Vagina (tissue), 2 donors: ENCODE results near the gene GAL3ST3. TPM values are rescaled to one million over a fixed set of nuclear protein-coding genes. Genes with fewer than 3 reads are reported as not detected.
A peak's percentile ranks its signal among the peaks of the same experiment; 100 is the strongest.

Experiments
- DNase-seq, 2 donors: peaks; one replicate each; pipeline ENCODE4 v3.0.0-alpha.2; 2017; ENCODE audit errors: extremely low spot score in 2 of 2
- H3K27ac ChIP-seq: fragments of 200-600 bp; sonication (generic); one replicate; pipeline ENCODE4 v1.5.1; 2019
- H3K27me3 ChIP-seq: fragments of 200-600 bp; sonication (generic); one replicate; pipeline ENCODE4 v1.5.1; 2019
- H3K36me3 ChIP-seq, 2 donors: fragments of 200-600 bp; sonication (generic); one replicate each; pipeline ENCODE4 v1.5.1; 2017 to 2019
- H3K4me1 ChIP-seq: fragments of 200-600 bp; sonication (generic); one replicate; pipeline ENCODE4 v1.5.1; 2019
- H3K4me3 ChIP-seq, 2 donors: fragments of 200-600 bp; sonication (generic); 1 replicate in 1 of 2; 2 replicates in 1 of 2; pipeline ENCODE4 v1.5.1; 2016 to 2019
- H3K9me3 ChIP-seq: fragments of 200-600 bp; sonication (generic); one replicate; pipeline ENCODE4 v1.5.1; 2019
- POLR2A ChIP-seq, 2 donors: fragments of 450-650 bp; IDR thresholded peaks; one replicate each; pipeline ENCODE4 v1.6.1; 2017; ENCODE audit warnings: antibody characterized with exemption in 2 of 2, mild to moderate bottlenecking in 2 of 2, moderate library complexity in 2 of 2
- POLR2AphosphoS5 ChIP-seq, 2 donors: sonication (generic); formaldehyde crosslinking; IDR thresholded peaks; one replicate each; pipeline ENCODE4 v1.9.0; 2017; ENCODE audit warnings: antibody characterized with exemption in 2 of 2, mild to moderate bottlenecking in 2 of 2, low read depth in 1 of 2; ENCODE audit not compliant: insufficient read depth in 1 of 2
- intact Hi-C: fragments of 100-400 bp; cut with DNase I; formaldehyde crosslinking; loops from one replicate; pipeline ENCODE4 v1.15.1; 2023
- total RNA-seq: library from RNA; depleted of rRNA; stranded (reverse); fragments of >200 nt; gene quantifications from one replicate; pipeline ENCODE4 v1.2.3, GENCODE V29; 2016
- TF ChIP-seq, protein P1 (sequence below), 3 experiments: fragments of 450-650 bp in 2 of 3; fragments of 200-600 bp in 1 of 3; sonication (generic) in 1 of 3; IDR thresholded peaks; one replicate each; pipeline ENCODE4 v1.5.1; 2017 to 2019; ENCODE audit warnings: antibody characterized with exemption in 3 of 3, mild to moderate bottlenecking in 2 of 3, moderate library complexity in 2 of 3

GAL3ST3 gene
- total RNA-seq, 1 donor from 2014 or later: not detected

- intact Hi-C loops: no loop called here
- DNase-seq: no peak
- Histone ChIP-seq H3K36me3 (no peaks in the 10 kb centered on the region), H3K9me3 (no peaks in the 10 kb centered on the region), H3K27me3 (no peaks in the 10 kb centered on the region), H3K4me3 (no peak overlapping the region), H3K27ac (no peak overlapping the region), H3K4me1 (peaks cover 54% of the 10 kb centered on the region)
- TF ChIP-seq POLR2AphosphoS5 (IDR thresholded peaks at IDR 0.05; ENCODE audit: insufficient read depth in 1 of 2, low read depth in 1 of 2) (no peak), POLR2A (IDR thresholded peaks at IDR 0.05) (no peak)
- TF ChIP-seq, protein P1, sequence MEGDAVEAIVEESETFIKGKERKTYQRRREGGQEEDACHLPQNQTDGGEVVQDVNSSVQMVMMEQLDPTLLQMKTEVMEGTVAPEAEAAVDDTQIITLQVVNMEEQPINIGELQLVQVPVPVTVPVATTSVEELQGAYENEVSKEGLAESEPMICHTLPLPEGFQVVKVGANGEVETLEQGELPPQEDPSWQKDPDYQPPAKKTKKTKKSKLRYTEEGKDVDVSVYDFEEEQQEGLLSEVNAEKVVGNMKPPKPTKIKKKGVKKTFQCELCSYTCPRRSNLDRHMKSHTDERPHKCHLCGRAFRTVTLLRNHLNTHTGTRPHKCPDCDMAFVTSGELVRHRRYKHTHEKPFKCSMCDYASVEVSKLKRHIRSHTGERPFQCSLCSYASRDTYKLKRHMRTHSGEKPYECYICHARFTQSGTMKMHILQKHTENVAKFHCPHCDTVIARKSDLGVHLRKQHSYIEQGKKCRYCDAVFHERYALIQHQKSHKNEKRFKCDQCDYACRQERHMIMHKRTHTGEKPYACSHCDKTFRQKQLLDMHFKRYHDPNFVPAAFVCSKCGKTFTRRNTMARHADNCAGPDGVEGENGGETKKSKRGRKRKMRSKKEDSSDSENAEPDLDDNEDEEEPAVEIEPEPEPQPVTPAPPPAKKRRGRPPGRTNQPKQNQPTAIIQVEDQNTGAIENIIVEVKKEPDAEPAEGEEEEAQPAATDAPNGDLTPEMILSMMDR (IDR thresholded peaks at IDR 0.05): no peak
These were observed 36.0 kb upstream of the GAL3ST3 start for GRCh38 chr11:66084821-66085475.

- no peaks in the 10 kb centered on the region for H3K9me3 ChIP-seq
- DNase-seq: no peak
- H3K4me1 ChIP-seq: peaks cover 63% of the 10 kb centered on the region
- H3K36me3 ChIP-seq: no peaks in the 10 kb centered on the region
- no peak overlapping the region for H3K27ac ChIP-seq
- H3K27me3 ChIP-seq: no peaks in the 10 kb centered on the region
- no peak overlapping the region for H3K4me3 ChIP-seq
- TF ChIP-seq POLR2AphosphoS5 (IDR thresholded peaks at IDR 0.05; ENCODE audit: insufficient read depth in 1 of 2, low read depth in 1 of 2) (no peak), POLR2A (IDR thresholded peaks at IDR 0.05) (no peak)
- TF ChIP-seq, protein P1 (IDR thresholded peaks at IDR 0.05): no peak
- intact Hi-C loops: no loop called here
These were observed 34.8 kb upstream of the GAL3ST3 start for GRCh38 chr11:66083767-66084166.

- DNase-seq: no peak
- H3K27ac ChIP-seq: peak overlapping the region; percentile 63
- H3K27me3 ChIP-seq: no peaks in the 10 kb centered on the region
- no peaks in the 10 kb centered on the region for H3K9me3 ChIP-seq
- peaks cover 66% of the 10 kb centered on the region for H3K4me1 ChIP-seq
- no peaks in the 10 kb centered on the region for H3K36me3 ChIP-seq
- intact Hi-C loops: no loop called here
- no peak for TF ChIP-seq POLR2AphosphoS5 (IDR thresholded peaks at IDR 0.05; ENCODE audit: insufficient read depth in 1 of 2, low read depth in 1 of 2)
- no peak for TF ChIP-seq POLR2A (IDR thresholded peaks at IDR 0.05)
- TF ChIP-seq, protein P1 (IDR thresholded peaks at IDR 0.05): no peak
- no peak overlapping the region for H3K4me3 ChIP-seq
These were observed 34.2 kb upstream of the GAL3ST3 start for GRCh38 chr11:66082946-66083698.

- intact Hi-C loops: no loop called here
- TF ChIP-seq POLR2AphosphoS5 (IDR thresholded peaks at IDR 0.05; ENCODE audit: insufficient read depth in 1 of 2, low read depth in 1 of 2): peak in 1 of 2 donors; percentile 87
- TF ChIP-seq POLR2A (IDR thresholded peaks at IDR 0.05): peak in 1 of 2 donors; percentile 10
- TF ChIP-seq, protein P1 (IDR thresholded peaks at IDR 0.05): no peak
- Histone ChIP-seq H3K9me3 (no peaks in the 10 kb centered on the region), H3K27ac (peak overlapping the region; percentile 63), H3K36me3 (no peaks in the 10 kb centered on the region), H3K4me1 (peaks cover 66% of the 10 kb centered on the region), H3K27me3 (no peaks in the 10 kb centered on the region), H3K4me3 (no peak overlapping the region)
- DNase-seq: no peak
These were observed 32.5 kb upstream of the GAL3ST3 start for GRCh38 chr11:66081505-66081904.
